K562 (cell line): ENCODE measurements around the gene AIF1. TPM values are rescaled to one million over a fixed set of nuclear protein-coding genes. Genes with fewer than 3 reads are reported as not detected.

Experiments used
- ATAC-seq: fragments of 200-7000 bp; cut with Tn5 transposase; 3 replicates; pipeline ENCODE4 v1.9.1; 2020; ENCODE audit warnings: moderate library complexity
- BruUV-seq: library from RNA; stranded (reverse); fragments of 400-500 nt; replicated peaks from 2 replicates; lab custom pipeline; 2021; lab: Mats Ljungman, UMichigan
- CTCF ChIA-PET: fragments of 300-600 bp; formaldehyde crosslinking; extraction: SDS; loops from one replicate; lab custom pipeline; 2021; ENCODE audit warnings: low intra/inter-chr PET ratio; lab: Yijun Ruan, JAX
- POLR2A ChIA-PET: fragments of 300-600, 350-650 bp; sonication (Branson Sonifier 250); formaldehyde crosslinking; extraction: SDS; loops from one replicate; lab custom pipeline; 2021; ENCODE audit warnings: antibody characterized with exemption, inconsistent platforms; lab: Yijun Ruan, JAX
- DNase-seq, 4 experiments: peaks; one replicate each; pipeline versions ENCODE4 v3.0.0 to v3.0.0-alpha.2; 2011 to 2018; ENCODE audit warnings: low spot score in 3 of 4, mixed read lengths in 3 of 4; ENCODE audit errors: extremely low read depth in 1 of 4
- FAIRE-seq: peaks from 2 replicates; lab custom pipeline; 2011; peaks lifted over from hg19 to GRCh38; lab: Jason Lieb, UNC
- H2AFZ ChIP-seq: 2 replicates; pipeline ENCODE4 v1.6.0; 2011; ENCODE audit warnings: low read depth, low read length, control low read depth, inconsistent platforms
- H3K27ac ChIP-seq: fragments of 200-600 bp; 3 replicates; pipeline ENCODE4 v1.8.0; 2011; ENCODE audit warnings: low read depth, mild to moderate bottlenecking, control low read depth, inconsistent platforms, low read length, moderate library complexity, mixed read lengths; ENCODE audit errors: extremely low read depth
- H3K27me3 ChIP-seq, 2 experiments: fragments of 300-600 bp in 1 of 2; 2 replicates in 1 of 2; 3 replicates in 1 of 2; pipeline versions ENCODE4 v1.6.0 to v1.8.0; 2011; ENCODE audit warnings: inconsistent platforms in 2 of 2, low read length in 2 of 2, mild to moderate bottlenecking in 1 of 2, mixed read lengths in 1 of 2, moderate library complexity in 1 of 2; ENCODE audit not compliant: control insufficient read depth in 2 of 2, insufficient read depth in 2 of 2
- H3K36me3 ChIP-seq: fragments of 300-600 bp; 3 replicates; pipeline ENCODE4 v1.8.0; 2011; ENCODE audit warnings: mild to moderate bottlenecking, low read length, inconsistent platforms; ENCODE audit not compliant: control insufficient read depth, insufficient read depth
- H3K4me1 ChIP-seq, 2 experiments: fragments of 200-600 bp in 1 of 2; replicated peaks in 1 of 2; 2 replicates in 1 of 2; 3 replicates in 1 of 2; pipeline versions ENCODE4 v1.5.1 to v1.8.0; 2011; ENCODE audit warnings: inconsistent platforms in 2 of 2, low read length in 2 of 2, mild to moderate bottlenecking in 1 of 2, mixed read lengths in 1 of 2, moderate library complexity in 1 of 2; ENCODE audit not compliant: control insufficient read depth in 2 of 2, insufficient read depth in 2 of 2
- H3K4me2 ChIP-seq: 2 replicates; pipeline ENCODE4 v1.6.1; 2011; ENCODE audit warnings: low read length, control low read depth, inconsistent platforms, mixed read lengths; ENCODE audit not compliant: insufficient read depth
- H3K4me3 ChIP-seq: fragments of 200-600 bp; sonication (generic), shearing (Covaris generic); 2 replicates; pipeline ENCODE4 v1.5.1; 2016; ENCODE audit warnings: control low read depth, inconsistent platforms
- H3K79me2 ChIP-seq: fragments of 200-600 bp; 3 replicates; pipeline ENCODE4 v1.8.0; 2011; ENCODE audit warnings: low read length, inconsistent platforms; ENCODE audit not compliant: control insufficient read depth, insufficient read depth
- H3K9ac ChIP-seq, 2 experiments: 2 replicates each; pipeline versions ENCODE4 v1.6.0 to v1.6.1; 2011; ENCODE audit warnings: low read depth in 2 of 2, low read length in 2 of 2, control low read depth in 1 of 2, inconsistent platforms in 1 of 2, mild to moderate bottlenecking in 1 of 2, mixed read lengths in 1 of 2; ENCODE audit not compliant: insufficient read depth in 1 of 2
- H3K9me1 ChIP-seq: one replicate; pipeline ENCODE4 v1.6.0; 2011; ENCODE audit warnings: inconsistent platforms, mild to moderate bottlenecking, low read length, moderate library complexity; ENCODE audit not compliant: control insufficient read depth, insufficient read depth
- H3K9me3 ChIP-seq: replicated peaks from 2 replicates; pipeline ENCODE4 v1.5.1; 2011; ENCODE audit warnings: low read depth, low read length, inconsistent platforms; ENCODE audit not compliant: control insufficient read depth, insufficient read depth
- H4K20me1 ChIP-seq: replicated peaks from 2 replicates; pipeline ENCODE4 v1.6.1; 2011; ENCODE audit warnings: low read length, inconsistent platforms, mixed read lengths; ENCODE audit not compliant: control insufficient read depth, insufficient read depth
- FOXK2 ChIP-seq, 2 experiments: fragments of 450-650 bp; IDR thresholded peaks in 1 of 2; conservative IDR thresholded peaks in 1 of 2; 2 replicates each; pipeline ENCODE4 v1.6.1; 2016; ENCODE audit warnings: low read depth in 2 of 2, mild to moderate bottlenecking in 1 of 2
- SMAD3 ChIP-seq: fragments of 450-650 bp; formaldehyde crosslinking; conservative IDR thresholded peaks from 2 replicates; pipeline ENCODE4 v1.4.0; 2020; ENCODE audit warnings: mild to moderate bottlenecking
- ZNF347 ChIP-seq: fragments of 450-650 bp; formaldehyde crosslinking; IDR thresholded peaks from 2 replicates; pipeline ENCODE4 v1.4.0; 2020; ENCODE audit warnings: low read depth, mild to moderate bottlenecking, moderate library complexity
- WGBS: fragments of 100-300 bp; shearing (Covaris generic); methylation state at CpG from one replicate; pipeline ENCODE4 v1.1.6; 2016; ENCODE audit warnings: low coverage, mixed read lengths; ENCODE audit not compliant: insufficient coverage; ENCODE audit errors: missing lambda C conversion rate; 5-methylcytosine and 5-hydroxymethylcytosine counted together
- in situ Hi-C: fragments of 300-500 bp; cut with MboI; formaldehyde crosslinking; loops from 4 replicates; pipeline ENCODE4 v1.15.0; 2018; ENCODE audit warnings: inconsistent platforms, mixed read lengths
- intact Hi-C: fragments of 100-400 bp; cut with micrococcal nuclease; formaldehyde crosslinking; loops from 2 replicates; pipeline ENCODE4 v1.14.2; 2022
- polyA plus RNA-seq, 8 experiments: library from polyadenylated mRNA; depleted of rRNA in 4 of 8; stranded (reverse) in 5 of 8; unstranded in 3 of 8; fragments of >200 nt; fragmentation: Nextera tagmentation in 2 of 8; fragmentation: Illumina TruSeq in 1 of 8; extraction: Ambion mirVana in 2 of 8; extraction: Trizol in 1 of 8; gene quantifications; 2 replicates each; pipeline versions ENCODE4 v1.2.1 to v1.2.3, GENCODE V29; 2011 to 2014; ENCODE audit warnings: inconsistent platforms in 1 of 8, missing spikeins in 1 of 8
- total RNA-seq, 7 experiments: library from RNA; depleted of rRNA in 6 of 7; stranded (reverse); fragments of >200 nt in 6 of 7; fragmentation: Illumina TruSeq in 2 of 7; extraction: Trizol in 2 of 7; gene quantifications; 2 replicates each; pipeline versions ENCODE4 v1.2.1 to v1.2.3, GENCODE V29; 2011 to 2021; ENCODE audit warnings: low replicate concordance in 1 of 7
- TF ChIP-seq, protein P1 (sequence below): fragments of 450-650 bp; formaldehyde crosslinking; IDR thresholded peaks from 2 replicates; pipeline ENCODE4 v1.4.0; 2022; ENCODE audit warnings: missing genetic modification characterization
- TF ChIP-seq, protein P2 (sequence below): sonication (generic); formaldehyde crosslinking; IDR thresholded peaks from 2 replicates; pipeline ENCODE4 v1.8.1; 2023; ENCODE audit warnings: mild to moderate bottlenecking, missing genetic modification reagents
- TF ChIP-seq, protein P3 (sequence below): sonication (generic); formaldehyde crosslinking; IDR thresholded peaks from 2 replicates; pipeline ENCODE4 v1.8.1; 2023; ENCODE audit warnings: mild to moderate bottlenecking, missing genetic modification reagents

Gene AIF1
- total and polyA plus RNA-seq, 9 of the 15 experiments (the other 6 are each of a cell fraction or from before 2014, with no cell fraction given): 9.4 to 33.4 (median 19.4) TPM

DNA sequence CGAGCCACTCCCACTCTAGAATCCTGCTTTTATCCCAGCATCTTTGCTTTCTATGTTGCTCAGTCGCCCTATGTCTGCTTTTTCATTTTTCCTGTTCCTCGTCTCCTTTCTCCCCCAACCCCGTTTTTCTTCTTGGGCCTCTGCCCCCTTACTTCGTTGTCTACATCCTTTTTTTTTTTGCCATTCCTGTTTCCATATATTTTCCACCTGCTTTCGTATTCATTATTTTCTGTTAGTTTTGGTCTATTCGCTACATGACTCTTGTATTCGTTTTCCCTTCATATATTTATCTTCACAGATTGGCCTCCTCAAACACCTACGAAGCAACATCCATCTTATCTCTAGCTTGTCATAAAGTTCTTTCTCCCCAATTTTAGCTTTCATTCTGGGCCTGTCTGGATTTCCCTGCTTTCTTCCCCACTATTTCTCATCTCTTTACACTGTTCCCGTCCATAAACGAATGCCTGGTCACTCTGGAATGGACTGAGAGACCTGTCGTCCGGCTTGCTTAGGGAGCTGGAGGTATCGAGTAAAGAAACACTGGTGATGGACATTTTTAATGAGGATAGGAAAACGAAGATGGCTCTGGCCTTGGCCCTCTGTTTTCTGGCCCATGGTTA lies 6.4 kb downstream of the AIF1 start:
- H3K27ac ChIP-seq: peak overlapping the region; percentile 98
- ChIA-PET POLR2A (interaction anchor here (0.6 to 12.4 kb wide), 21 partner anchors 9 to 241 kb away, joined by 3 to 274 read pairs (median 4); partner anchors contain the start of genes APOM, BAG6, C6orf47 and DDX39B), CTCF (no interaction called here)
- in situ Hi-C loops (no loop called here), intact Hi-C loops (no loop called here)
- DNase-seq (no peak), FAIRE-seq (no peak), ATAC-seq (no peak)
- no peaks in the 10 kb centered on the region for H3K27me3 ChIP-seq
- H3K79me2 ChIP-seq: peaks cover 56% of the 10 kb centered on the region
- TSS peak; percentile 62 for BruUV-seq
- H2AFZ ChIP-seq: peak overlapping the region; percentile 80
- H3K4me2 ChIP-seq: peak overlapping the region; percentile 99
- under 1% methylated on average over 15 of the region's 15 CpGs for WGBS
- H3K9me1 ChIP-seq: peaks cover 12% of the 10 kb centered on the region
- H3K9ac ChIP-seq: peak overlapping the region; percentile 98 to 99
- H3K4me1 ChIP-seq: peaks cover 13 to 25% of the 10 kb centered on the region in 2 experiments
- H3K36me3 ChIP-seq: peaks cover 56% of the 10 kb centered on the region
- H3K4me3 ChIP-seq: peak overlapping the region; percentile 96
- no peaks in the 10 kb centered on the region for H3K9me3 ChIP-seq
- peaks cover 22% of the 10 kb centered on the region; the same call in 1 of the 2 replicates for H4K20me1 ChIP-seq
- TF ChIP-seq, protein P1, sequence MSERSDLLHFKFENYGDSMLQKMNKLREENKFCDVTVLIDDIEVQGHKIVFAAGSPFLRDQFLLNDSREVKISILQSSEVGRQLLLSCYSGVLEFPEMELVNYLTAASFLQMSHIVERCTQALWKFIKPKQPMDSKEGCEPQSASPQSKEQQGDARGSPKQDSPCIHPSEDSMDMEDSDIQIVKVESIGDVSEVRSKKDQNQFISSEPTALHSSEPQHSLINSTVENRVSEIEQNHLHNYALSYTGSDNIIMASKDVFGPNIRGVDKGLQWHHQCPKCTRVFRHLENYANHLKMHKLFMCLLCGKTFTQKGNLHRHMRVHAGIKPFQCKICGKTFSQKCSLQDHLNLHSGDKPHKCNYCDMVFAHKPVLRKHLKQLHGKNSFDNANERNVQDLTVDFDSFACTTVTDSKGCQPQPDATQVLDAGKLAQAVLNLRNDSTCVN (CRISPR knock-in tag): 0 out of 2 replicates have a peak, but pooled peaks have one; percentile 18
- TF ChIP-seq, protein P2, sequence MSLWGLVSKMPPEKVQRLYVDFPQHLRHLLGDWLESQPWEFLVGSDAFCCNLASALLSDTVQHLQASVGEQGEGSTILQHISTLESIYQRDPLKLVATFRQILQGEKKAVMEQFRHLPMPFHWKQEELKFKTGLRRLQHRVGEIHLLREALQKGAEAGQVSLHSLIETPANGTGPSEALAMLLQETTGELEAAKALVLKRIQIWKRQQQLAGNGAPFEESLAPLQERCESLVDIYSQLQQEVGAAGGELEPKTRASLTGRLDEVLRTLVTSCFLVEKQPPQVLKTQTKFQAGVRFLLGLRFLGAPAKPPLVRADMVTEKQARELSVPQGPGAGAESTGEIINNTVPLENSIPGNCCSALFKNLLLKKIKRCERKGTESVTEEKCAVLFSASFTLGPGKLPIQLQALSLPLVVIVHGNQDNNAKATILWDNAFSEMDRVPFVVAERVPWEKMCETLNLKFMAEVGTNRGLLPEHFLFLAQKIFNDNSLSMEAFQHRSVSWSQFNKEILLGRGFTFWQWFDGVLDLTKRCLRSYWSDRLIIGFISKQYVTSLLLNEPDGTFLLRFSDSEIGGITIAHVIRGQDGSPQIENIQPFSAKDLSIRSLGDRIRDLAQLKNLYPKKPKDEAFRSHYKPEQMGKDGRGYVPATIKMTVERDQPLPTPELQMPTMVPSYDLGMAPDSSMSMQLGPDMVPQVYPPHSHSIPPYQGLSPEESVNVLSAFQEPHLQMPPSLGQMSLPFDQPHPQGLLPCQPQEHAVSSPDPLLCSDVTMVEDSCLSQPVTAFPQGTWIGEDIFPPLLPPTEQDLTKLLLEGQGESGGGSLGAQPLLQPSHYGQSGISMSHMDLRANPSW (CRISPR knock-in tag): peak; percentile 79; the same call in 1 of the 2 replicates
- TF ChIP-seq, protein P3, sequence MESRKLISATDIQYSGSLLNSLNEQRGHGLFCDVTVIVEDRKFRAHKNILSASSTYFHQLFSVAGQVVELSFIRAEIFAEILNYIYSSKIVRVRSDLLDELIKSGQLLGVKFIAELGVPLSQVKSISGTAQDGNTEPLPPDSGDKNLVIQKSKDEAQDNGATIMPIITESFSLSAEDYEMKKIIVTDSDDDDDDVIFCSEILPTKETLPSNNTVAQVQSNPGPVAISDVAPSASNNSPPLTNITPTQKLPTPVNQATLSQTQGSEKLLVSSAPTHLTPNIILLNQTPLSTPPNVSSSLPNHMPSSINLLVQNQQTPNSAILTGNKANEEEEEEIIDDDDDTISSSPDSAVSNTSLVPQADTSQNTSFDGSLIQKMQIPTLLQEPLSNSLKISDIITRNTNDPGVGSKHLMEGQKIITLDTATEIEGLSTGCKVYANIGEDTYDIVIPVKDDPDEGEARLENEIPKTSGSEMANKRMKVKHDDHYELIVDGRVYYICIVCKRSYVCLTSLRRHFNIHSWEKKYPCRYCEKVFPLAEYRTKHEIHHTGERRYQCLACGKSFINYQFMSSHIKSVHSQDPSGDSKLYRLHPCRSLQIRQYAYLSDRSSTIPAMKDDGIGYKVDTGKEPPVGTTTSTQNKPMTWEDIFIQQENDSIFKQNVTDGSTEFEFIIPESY (CRISPR knock-in tag): 0 out of 2 replicates have a peak, but pooled peaks have one; percentile 10
- TF ChIP-seq SMAD3 (CRISPR knock-in tag): no peak
- no peak for TF ChIP-seq ZNF347 (CRISPR knock-in tag)
- peak; percentile 47 to 67; a peak in 2 of 4 replicates for TF ChIP-seq FOXK2 (conservative IDR thresholded peaks at IDR 0.05 in 1 of 2, IDR thresholded peaks at IDR 0.05 in 1 of 2; ENCODE audit: low read depth in 2 of 2)
